Glomerular visceral epithelial cell (primary cell): ENCODE measurements around the gene PRKX.
A peak's percentile ranks its signal among the peaks of the same experiment; 100 is the strongest.
"Not testable (repeated sequence)": the region's sequence is repeated elsewhere in the genome, so short reads cannot be mapped to it uniquely, and the experiment has no call there.

Experiments
- DNase-seq: peaks from one replicate; pipeline ENCODE4 v3.0.0-alpha.2; 2016; ENCODE audit errors: extremely low spot score

PRKX gene

DNA sequence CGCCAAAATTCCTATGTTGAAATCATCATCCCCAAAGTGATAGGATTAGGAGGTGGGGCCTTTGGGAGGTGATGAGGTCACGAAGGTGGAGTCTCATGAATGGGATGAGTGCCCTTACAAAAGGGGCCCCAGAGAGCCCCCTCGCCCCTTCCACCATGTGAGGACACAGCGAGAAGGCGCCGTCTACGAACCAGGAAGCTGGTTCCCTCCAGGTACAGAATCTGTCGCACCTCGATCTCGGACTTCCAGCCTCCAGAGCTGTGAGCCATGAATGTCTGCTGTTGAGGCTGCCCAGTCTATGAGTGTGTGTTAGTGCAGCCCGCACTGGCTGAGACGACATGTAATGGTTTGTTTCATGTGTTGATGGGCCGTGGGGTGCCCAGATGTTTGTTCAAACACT lies 60.3 kb downstream of the PRKX start:
- no peak for DNase-seq

DNA sequence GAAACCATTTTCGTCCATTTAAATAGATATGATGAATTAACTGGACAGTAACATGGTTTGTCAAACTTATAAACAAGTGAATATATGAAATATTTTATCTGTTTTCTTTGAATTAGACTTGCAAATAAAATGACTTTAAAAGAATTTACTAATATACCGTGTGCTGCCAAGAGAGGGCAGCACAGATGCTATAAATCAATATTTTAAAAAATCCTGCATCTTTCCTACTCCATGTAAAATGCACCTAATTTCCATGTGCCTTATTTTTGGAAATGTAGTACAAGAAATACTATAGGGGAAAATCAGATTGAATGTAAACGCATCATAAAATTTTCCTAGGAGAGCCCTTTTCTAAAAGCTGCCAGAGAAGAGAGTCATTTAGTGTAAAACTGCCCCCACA lies 62.2 kb downstream of the PRKX start:
- peak; percentile 31 for DNase-seq

DNA sequence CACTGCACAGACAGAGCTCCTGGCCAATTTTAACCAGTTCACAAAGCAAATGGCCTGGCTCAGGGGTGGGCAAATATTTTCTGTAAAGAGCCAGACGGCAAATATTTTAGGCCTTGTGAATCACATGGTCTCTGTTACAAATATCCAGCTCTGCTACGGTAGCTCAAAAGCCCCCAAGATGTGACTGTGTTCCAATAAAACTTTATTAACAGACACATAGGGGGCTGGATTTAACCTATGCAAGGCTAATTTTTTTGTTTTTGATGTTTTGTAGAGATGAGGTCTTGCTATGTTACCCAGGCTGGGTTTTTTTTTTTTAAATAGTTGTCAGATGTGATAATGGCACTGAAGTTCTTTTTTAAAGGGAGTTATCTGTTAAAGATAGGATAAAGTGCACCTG lies 65.4 kb downstream of the PRKX start:
- no peak for DNase-seq

DNA sequence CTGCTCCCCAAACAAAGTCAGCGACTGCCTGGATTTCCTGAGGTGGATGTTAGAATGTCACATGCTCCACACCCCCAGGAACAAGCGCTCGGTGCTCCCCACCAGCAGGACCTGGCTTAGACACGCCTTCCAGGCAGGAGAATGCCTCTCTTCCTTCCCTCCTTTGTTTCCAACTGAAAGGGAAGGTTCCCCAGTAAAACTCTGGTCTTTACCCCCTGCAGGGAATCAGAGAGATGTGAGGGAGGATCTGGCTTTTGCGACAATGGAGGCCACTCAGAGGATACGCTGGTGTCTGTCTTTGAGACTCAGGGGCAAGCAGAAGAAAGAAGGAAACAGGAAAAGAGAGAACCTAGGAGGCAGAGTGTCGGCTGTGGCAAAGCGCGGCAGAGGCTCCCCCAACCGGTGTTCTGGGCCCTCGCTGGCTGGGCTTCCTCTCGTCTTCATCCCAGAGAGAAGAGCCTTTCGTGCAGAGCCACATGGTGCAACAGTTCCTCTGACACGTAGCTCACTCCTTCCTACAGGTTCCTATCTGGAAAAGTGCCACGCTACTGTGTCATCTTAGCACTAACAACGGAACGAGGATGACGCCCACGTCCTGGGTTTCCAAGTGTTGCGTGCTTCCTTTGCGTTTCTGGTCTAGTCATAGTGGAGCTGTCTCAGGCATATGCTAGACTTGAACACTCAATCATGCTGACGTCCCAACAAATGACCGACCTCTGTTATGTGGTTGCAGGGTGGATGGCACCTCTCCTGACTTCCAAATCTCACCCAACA lies 73.4 kb downstream of the PRKX start:
- DNase-seq = not testable (repeated sequence)

DNA sequence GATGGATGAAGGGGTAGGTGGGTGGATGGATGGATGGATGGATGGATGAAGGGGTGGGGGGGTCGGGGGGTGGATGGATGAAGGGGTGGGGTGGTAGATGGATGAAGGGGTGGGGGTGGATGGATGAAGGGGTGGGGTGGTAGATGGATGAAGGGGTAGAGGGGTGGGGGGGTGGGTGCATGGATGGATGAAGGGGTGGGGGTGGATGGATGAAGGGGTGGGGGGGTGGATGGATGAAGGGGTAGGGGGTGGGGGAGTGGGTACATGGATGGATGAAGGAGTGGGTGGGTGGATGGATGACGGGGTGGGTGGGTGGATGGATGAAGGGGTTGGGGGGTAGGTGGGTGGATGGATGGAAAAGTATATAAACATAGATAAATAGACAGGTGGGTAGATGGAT lies 74.2 kb downstream of the PRKX start:
- DNase-seq = no peak

DNA sequence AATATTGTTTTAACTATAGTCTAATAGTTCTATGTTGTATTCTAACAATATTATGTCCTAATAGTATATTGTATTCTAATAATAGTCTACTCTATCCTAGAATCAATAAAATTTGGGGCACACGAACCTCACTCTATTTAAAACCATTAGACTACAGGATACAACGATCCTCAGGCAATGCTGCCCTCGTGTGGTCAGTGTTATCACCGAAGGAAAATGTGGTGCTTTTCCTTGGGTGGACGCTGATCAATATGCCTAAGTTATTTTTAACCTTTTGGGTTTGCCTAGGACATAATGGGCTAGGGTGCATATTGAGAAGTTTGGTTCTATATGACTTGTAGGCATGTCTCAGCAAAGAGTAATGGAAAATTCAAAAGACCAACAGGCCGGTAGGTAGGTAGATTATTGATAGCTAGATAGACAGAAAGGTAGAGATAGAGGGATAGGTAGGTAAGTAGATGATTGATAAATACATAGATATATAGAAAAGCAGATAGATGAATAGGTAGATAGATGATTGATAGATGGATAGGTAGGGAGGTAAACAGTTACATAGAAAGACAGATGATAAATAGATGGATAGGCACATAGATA lies 75.1 kb downstream of the PRKX start:
- peak; percentile 22 for DNase-seq

DNA sequence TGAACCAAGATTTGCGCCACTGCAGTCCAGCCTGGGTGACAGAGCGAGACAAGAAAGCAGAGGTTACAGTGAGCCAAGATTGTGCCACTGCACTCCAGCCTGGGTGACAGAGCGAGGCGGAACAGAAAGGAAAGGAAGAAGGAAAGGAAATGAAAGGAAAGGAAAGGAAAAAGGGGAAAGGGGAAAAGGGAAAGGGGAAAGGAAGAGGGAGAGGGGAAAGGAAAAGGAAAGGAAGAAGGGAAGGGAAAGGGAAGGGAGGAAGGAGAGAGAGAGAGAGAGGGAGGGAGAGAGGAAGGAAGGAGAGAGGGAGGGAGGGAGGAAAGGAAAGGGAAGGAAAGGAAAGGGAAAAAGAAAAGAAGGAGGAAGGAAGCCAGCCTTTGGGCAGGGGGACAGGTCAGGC lies 76.6 kb downstream of the PRKX start:
- no peak for DNase-seq

DNA sequence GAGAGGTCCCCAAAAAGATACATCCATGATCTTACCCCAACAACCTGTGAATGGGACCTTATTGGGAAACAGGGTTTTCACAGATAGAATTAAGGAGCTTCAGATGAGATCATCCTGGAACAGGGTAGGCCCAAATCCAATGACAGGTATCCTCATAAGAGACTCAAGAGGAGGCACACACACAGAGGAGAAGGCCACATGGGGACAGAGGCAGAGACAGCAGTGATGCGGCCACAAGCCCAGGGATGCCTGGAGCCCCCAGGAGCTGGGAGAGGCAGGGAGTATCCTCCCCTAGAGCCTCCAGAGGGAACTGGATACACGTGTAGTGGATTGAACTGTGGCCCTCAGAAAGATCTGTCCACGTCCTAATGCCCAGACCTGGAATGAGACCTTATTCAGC lies 82.3 kb downstream of the PRKX start:
- DNase-seq = no peak

DNA sequence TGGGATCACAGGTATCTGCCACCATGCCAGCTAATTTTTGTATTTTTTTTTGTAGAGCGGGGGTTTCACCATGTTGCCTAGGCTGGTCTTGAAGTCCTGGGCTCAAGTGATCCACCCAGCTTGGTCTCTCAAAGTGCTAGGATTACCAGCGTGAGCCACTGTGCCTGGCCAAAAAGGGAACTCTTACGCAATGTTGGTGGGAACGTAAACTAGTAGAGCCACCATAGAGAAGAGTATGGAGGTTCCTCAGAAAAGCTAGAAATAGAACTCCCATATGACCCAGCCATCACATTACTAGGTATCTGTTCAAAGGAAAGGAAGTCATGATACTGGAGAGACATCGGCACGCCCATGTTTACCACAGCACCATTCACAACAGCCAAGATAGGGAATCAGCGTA lies 85.9 kb downstream of the PRKX start:
- no peak for DNase-seq

DNA sequence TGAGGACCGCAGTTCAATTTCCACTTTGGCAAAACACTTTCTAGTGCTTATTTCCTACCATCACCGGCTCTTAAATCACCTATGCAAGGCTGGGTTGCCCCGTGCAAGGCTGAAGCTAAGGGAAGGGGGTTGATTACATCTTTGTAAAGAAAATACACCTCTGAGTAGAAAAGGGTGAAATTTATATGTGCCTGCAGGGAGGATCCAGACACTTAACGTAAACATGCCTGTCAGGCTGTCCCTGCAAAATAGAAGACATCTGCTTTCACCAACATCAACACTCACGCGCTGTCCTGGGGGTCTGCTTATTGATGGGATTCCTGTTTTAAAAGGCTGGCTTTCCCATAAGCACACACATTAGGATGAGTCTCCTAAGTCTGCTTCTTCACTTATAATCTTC lies 92.0 kb downstream of the PRKX start:
- no peak for DNase-seq

DNA sequence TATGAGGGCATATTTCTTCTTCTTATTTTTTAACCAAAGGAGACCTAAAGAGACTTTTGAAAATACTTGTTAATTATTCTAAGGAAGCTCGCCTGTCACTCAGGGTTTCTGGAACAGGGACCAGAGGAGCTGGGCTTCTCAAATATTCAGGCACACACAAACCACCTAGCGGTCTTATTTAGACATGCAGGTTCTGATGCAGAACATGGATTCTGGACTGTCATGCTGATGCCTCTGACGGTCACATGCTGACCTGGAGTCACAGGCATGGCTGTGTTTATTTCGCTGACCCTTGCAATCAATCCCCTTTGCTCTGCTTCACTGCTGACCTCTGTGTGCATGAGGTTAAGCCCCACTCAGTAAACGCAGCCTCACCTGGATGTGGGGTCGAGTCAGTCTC lies 101.7 kb downstream of the PRKX start:
- not testable (repeated sequence) for DNase-seq

DNA sequence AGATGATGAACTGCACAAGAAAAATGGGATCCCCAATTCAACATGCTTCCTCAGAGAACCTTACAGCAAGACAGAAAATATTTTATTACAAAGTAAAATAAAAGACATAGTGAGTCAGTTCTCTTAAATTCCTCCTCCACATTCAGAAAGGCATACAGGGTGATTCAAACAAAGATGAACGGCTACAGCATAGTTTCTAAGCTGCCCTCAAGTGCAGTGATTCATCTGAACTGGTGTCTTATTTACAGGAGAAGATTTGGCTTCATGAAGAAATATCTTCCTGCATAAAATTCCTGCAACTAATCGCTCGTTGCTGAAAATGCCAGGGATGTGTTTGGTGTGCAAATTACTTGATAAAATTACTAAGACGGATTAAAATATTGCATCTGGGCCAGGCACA lies 103.6 kb downstream of the PRKX start:
- DNase-seq = no peak

DNA sequence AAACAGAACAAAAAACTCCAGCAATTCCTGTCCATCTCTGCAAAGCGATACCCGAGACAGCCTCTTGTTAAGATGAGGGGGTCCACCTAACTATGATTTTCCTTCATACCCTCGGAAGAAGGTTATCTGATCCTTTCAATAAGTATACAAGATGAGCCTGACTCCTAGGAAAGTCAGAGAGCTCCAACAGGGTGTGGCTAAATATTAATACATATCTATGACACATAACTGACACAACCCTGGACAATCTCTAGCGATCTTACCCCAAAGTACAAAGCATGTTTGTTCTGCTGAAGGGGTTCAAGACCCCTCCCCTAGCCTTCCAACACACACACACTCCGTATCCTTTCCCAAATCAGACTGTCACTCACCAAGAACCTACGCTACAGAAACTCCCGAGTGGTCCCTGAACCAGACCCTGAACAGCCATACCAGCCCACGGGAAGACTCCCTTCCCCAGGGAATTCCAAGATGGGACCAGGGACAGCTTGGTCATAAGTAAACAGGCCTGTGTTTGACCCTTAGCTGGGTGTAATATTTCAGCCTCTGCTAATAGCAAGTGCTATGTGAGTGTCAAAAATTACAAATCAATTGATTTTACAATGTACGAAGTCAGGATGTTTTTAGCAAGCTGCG lies 110.3 kb downstream of the PRKX start:
- DNase-seq = no peak

DNA sequence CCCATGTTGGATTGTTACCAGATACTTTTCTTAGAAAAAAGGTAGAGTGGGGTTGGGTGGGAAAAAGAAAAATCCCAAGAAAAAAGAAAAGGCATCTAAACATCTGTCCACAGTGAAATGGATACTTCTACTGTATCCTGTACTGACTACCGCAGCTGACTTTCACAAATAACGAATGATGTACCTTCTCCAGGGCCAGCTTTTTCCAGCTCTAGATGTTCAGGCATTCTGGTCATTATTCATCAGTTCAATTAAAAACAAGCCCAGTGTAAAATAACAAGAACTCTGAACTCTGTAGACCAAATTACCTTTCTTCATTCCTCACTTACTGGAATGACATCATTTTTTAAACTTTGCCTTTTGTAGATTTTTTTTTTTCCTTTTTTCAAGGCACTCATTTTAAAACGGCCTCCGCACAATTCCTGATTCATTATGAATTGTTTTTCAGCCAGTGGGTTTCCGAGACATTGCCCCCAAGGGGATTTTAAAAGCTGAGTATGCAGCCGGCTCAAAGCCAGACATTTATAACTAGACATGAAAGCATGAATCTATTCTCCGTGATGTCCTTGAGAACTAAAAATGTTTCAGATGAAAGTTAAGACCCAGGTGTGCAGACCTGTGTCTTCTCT lies 113.5 kb downstream of the PRKX start:
- no peak for DNase-seq

DNA sequence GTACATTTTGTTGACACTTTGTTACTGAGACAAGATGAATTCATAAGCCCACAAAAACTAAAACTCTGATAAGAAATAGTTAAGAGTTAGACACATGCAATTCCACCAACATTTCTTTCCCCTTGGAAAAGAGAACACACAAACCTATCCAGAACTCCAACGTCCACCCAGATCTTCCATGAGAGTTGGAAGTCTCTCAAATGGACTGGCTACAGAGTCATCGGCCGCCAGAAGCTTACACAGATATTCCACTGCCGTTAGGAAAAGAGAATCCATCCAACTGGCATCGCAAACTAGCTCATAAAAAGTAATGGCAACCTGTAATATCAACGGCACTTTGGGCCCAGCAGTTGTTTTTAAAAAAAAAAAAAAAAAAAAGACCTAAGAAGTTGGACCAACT lies 114.7 kb downstream of the PRKX start:
- no peak for DNase-seq

DNA sequence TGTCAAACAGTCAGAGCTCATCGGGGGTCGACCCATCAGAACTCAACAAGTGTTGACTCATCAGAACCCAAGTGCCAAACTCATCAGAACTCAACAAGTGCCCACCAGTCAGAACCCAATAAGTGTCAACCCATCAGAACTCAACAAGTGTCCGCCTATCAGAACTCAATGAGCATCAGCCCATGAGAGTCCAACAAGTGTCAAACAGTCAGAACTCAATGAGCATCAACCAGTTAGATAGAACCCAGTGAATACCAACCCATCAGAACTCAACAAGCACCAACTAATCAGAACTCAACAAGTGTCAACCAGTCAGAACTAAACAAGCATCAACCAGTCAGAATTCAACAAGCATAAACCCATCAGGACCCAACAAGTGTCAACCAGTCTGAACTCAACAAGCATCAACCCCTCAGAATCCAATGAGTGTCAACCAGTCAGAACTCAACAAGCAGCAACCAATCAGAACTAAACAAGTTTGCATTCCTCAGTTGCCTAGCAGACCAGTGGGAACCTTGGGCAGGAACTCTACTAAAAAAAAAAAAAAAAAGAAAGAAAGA lies 115.3 kb downstream of the PRKX start:
- no peak for DNase-seq

DNA sequence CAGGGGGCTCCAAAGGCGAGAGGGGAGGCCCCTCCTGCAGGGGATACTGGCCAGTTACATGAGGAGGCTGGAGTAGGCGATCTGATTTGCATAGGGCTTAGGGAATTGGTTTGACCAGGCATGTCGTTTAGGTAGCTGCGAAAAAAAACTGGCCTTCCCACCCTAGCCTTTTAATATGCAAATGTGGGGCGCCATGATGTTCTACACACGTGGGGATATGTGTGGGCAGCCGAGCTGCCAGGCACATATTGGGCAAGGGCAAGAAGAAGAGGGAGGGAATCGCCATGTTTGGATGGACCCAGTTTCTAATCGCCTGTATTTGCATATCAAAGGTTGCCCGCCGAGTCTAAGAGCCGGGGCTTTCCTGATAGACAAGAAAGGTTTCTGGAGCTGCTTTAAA lies 121.3 kb downstream of the PRKX start:
- no peak for DNase-seq

DNA sequence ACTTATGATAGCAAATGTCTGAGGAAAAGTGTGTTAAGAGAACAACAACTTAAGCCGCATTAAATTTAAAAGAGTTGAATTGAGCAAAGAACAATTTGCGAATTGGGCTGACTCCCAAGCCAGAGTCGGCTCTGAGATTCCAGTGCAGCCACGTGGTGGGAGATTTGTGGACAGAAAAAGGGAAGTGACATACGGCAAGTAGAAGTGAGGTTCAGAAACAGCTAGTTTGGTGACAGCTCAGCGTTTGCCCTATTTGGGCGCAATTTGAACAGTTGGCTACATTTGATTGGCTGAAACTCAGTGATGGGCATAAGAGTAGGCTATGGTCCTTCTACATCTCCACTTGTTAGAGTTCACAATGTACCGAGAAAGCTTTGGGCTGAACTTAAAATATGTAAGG lies 124.0 kb downstream of the PRKX start:
- no peak for DNase-seq

DNA sequence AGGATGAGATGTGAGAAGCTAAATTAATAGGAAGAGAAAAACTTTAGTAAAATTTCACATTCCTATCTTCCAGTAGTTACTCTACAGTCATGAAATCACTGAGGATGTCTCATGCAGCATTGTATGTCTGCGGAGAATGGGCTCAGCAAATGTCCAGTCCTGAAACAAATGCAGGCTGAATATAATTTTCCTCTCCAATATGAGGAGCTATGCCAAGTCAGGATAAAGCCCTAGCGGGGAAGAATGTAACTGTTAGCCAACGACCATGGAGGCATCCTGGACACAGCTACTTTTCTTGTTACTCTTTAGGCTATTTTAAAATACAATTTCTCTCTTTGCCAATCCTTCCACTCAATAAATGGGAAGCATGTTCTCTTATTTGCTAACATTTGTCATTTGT lies 127.7 kb downstream of the PRKX start:
- DNase-seq = no peak

DNA sequence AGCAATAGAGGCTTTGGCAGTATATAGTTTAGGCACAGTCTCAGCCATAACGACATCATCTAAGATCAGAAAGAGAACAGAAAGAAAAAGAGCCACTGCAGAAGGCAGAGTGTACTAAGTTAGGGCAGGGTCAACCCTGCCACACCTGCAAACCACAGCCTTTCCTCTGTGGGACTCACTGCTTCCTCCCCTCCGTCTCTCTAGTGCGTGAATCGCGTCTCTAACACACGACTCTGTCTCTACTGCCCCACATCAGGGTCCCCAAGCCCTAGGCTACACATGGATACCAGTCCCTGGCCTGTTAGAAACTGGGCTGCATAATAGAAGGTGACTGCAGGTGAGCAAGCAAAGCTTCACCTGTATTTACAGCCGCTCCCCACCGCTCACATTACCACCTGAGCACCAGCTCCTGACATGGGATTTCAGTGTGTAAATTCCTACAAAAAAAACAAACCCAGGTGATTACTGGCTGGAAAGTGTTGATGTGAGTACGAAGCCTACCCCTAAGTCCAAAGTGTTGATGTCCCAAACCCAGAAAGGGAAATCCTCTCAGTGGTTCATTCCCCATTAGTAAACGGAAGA lies 128.9 kb downstream of the PRKX start:
- DNase-seq = no peak

DNA sequence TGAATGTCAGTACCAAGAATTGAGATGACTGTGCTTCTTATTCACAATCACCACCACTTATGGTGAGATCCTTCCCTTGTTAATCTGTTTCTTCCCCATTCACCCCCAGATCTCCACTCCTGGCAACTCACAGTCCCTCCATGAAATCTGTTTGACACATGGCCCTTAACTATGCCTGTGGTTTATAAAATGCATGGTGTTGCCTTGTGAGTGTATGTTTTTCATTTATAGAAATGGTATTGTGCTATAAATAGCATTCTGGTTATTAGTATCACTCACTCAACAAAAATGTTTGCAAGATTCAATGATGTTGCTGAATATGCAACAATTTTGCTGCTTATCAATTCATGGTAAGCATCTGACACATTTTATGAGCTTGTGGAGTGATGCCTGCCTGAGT lies 131.0 kb downstream of the PRKX start:
- DNase-seq = no peak

DNA sequence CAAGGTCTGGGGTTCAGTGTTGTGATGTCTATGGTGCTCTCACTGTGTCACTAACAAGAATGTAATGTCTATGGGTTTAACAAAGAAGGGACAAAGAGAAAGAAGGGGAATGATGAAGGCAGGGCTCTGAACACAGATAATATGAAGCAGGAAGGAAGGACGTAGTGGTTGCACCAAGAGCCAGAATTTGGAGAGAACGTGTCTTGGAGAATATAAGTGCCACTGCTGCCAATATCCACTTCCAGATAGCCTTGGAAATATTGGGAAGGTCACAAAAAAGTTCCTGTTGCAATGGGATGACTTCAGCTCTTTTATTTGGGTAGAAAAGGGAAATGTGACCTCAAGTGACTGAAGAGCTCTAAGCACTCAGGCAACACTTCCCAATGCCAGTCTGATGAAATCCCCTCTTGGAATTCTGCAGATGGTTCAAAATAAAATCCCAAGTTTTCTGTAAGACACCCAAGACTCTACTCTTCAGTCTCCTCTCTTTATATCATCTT lies 131.8 kb downstream of the PRKX start:
- no peak for DNase-seq
